Ishikawa (cell line): ENCODE results near the gene CFAP221.

ENCODE experiments used
- CEBPB ChIP-seq: IDR thresholded peaks from 2 replicates; pipeline ENCODE4 v1.6.1; 2012
- CREB1 ChIP-seq: IDR thresholded peaks from 2 replicates; pipeline ENCODE4 v1.6.1; 2012; ENCODE audit warnings: low read depth
- EGR1 ChIP-seq: IDR thresholded peaks from 2 replicates; pipeline ENCODE4 v1.6.1; 2012
- EP300 ChIP-seq: IDR thresholded peaks from 2 replicates; pipeline ENCODE4 v1.6.1; 2012; ENCODE audit warnings: borderline replicate concordance
- FOXM1 ChIP-seq: IDR thresholded peaks from 2 replicates; pipeline ENCODE4 v1.6.1; 2012; ENCODE audit warnings: low read depth, borderline replicate concordance
- MAX ChIP-seq: IDR thresholded peaks from 2 replicates; pipeline ENCODE4 v1.6.1; 2012
- NFIC ChIP-seq: IDR thresholded peaks from 2 replicates; pipeline ENCODE4 v1.6.1; 2012
- RAD21 ChIP-seq: IDR thresholded peaks from 2 replicates; pipeline ENCODE4 v1.6.1; 2012; ENCODE audit warnings: low read depth
- REST ChIP-seq: IDR thresholded peaks from 2 replicates; pipeline ENCODE4 v1.6.1; 2012; ENCODE audit warnings: low read depth, mild to moderate bottlenecking
- TAF1 ChIP-seq: IDR thresholded peaks from 2 replicates; pipeline ENCODE4 v1.6.1; 2012; ENCODE audit warnings: low read depth, mild to moderate bottlenecking
- TCF12 ChIP-seq: IDR thresholded peaks from 2 replicates; pipeline ENCODE4 v1.6.1; 2012; ENCODE audit warnings: low read depth
- TEAD4 ChIP-seq: IDR thresholded peaks from 2 replicates; pipeline ENCODE4 v1.6.1; 2012
- USF1 ChIP-seq: IDR thresholded peaks from 2 replicates; pipeline ENCODE4 v1.6.1; 2012
- YY1 ChIP-seq: IDR thresholded peaks from 2 replicates; pipeline ENCODE4 v1.6.1; 2012; ENCODE audit warnings: low read depth
- ZBTB7A ChIP-seq: IDR thresholded peaks from 2 replicates; pipeline ENCODE4 v1.6.1; 2012; ENCODE audit warnings: low read depth

The CFAP221 gene

GRCh38 chr2:119641562-119642258 is 97.5 kb downstream of the CFAP221 start:
- TF ChIP-seq RAD21 (peak; percentile 84), TEAD4 (no peak)

- TF ChIP-seq USF1 (no peak), TAF1 (no peak), FOXM1 (no peak), EP300 (no peak), TCF12 (no peak), CEBPB (no peak), ZBTB7A (no peak), REST (no peak), NFIC (no peak), TEAD4 (no peak), RAD21 (no peak), EGR1 (no peak), MAX (no peak), CREB1 (no peak)
Observed at GRCh38 chr2:119644186-119644585, 99.9 kb downstream of the CFAP221 start.

- TF ChIP-seq USF1: no peak
- no peak for TF ChIP-seq CREB1
- no peak for TF ChIP-seq TAF1
- TF ChIP-seq REST: no peak
- no peak for TF ChIP-seq FOXM1
- no peak for TF ChIP-seq EP300
- TF ChIP-seq MAX: no peak
- TF ChIP-seq TEAD4: no peak
- TF ChIP-seq TCF12: no peak
- no peak for TF ChIP-seq YY1
- TF ChIP-seq RAD21: no peak
- no peak for TF ChIP-seq ZBTB7A
Observed at GRCh38 chr2:119645173-119645855, 101.1 kb downstream of the CFAP221 start.

- TF ChIP-seq NFIC (no peak), EGR1 (no peak), MAX (no peak), USF1 (no peak), FOXM1 (no peak), TCF12 (no peak), TAF1 (no peak), TEAD4 (no peak), YY1 (no peak), CEBPB (no peak), REST (no peak), ZBTB7A (no peak), RAD21 (no peak), CREB1 (no peak)
Observed at GRCh38 chr2:119646149-119646548, 101.9 kb downstream of the CFAP221 start.
